Measurements from ENCODE around the gene RBL2. TPM values are rescaled to one million over a fixed set of nuclear protein-coding genes. Genes with fewer than 3 reads are reported as not detected.

Gene RBL2
- total and polyA plus RNA-seq, 9 of the 15 experiments (the other 6 are each of a cell fraction or from before 2014, with no cell fraction given), result 7.8 to 76.3 (median 28.5) TPM

- TF ChIP-seq, protein P1, sequence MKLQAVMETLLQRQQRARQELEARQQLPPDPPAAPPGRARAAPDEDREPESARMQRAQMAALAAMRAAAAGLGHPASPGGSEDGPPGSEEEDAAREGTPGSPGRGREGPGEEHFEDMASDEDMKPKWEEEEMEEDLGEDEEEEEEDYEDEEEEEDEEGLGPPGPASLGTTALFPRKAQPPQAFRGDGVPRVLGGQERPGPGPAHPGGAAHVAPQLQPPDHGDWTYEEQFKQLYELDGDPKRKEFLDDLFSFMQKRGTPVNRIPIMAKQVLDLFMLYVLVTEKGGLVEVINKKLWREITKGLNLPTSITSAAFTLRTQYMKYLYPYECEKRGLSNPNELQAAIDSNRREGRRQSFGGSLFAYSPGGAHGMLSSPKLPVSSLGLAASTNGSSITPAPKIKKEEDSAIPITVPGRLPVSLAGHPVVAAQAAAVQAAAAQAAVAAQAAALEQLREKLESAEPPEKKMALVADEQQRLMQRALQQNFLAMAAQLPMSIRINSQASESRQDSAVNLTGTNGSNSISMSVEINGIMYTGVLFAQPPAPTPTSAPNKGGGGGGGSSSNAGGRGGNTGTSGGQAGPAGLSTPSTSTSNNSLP (IDR thresholded peaks at IDR 0.05; ENCODE audit: borderline replicate concordance, low read depth, low read length), result 0 out of 2 replicates have a peak, but pooled peaks have one; percentile 49
- TF ChIP-seq ZEB2 (IDR thresholded peaks at IDR 0.05), result no peak
- no peak for TF ChIP-seq ZBTB49 (CRISPR knock-in tag; IDR thresholded peaks at IDR 0.05; ENCODE audit: borderline replicate concordance)
- TF ChIP-seq PCBP1 (IDR thresholded peaks at IDR 0.05; ENCODE audit: low read depth, low read length, poor library complexity, severe bottlenecking), result no peak
- TF ChIP-seq RB1 (IDR thresholded peaks at IDR 0.05; ENCODE audit: low read depth), result peak; percentile 46; the same call in 1 of the 2 replicates
- TF ChIP-seq, protein P2, sequence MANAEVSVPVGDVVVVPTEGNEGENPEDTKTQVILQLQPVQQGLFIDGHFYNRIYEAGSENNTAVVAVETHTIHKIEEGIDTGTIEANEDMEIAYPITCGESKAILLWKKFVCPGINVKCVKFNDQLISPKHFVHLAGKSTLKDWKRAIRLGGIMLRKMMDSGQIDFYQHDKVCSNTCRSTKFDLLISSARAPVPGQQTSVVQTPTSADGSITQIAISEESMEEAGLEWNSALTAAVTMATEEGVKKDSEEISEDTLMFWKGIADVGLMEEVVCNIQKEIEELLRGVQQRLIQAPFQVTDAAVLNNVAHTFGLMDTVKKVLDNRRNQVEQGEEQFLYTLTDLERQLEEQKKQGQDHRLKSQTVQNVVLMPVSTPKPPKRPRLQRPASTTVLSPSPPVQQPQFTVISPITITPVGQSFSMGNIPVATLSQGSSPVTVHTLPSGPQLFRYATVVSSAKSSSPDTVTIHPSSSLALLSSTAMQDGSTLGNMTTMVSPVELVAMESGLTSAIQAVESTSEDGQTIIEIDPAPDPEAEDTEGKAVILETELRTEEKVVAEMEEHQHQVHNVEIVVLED (CRISPR knock-in tag; IDR thresholded peaks at IDR 0.05), result peak; percentile 74
- TF ChIP-seq, protein P3, sequence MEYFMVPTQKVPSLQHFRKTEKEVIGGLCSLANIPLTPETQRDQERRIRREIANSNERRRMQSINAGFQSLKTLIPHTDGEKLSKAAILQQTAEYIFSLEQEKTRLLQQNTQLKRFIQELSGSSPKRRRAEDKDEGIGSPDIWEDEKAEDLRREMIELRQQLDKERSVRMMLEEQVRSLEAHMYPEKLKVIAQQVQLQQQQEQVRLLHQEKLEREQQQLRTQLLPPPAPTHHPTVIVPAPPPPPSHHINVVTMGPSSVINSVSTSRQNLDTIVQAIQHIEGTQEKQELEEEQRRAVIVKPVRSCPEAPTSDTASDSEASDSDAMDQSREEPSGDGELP (CRISPR knock-in tag; IDR thresholded peaks at IDR 0.05; ENCODE audit: borderline replicate concordance), result peak; percentile 78; the same call in 1 of the 2 replicates
- TF ChIP-seq ZNF77 (CRISPR knock-in tag; IDR thresholded peaks at IDR 0.05), result no peak
- no peak for TF ChIP-seq ZNF592 (IDR thresholded peaks at IDR 0.05)
- no peak for TF ChIP-seq BDP1 (IDR thresholded peaks at IDR 0.05; ENCODE audit: insufficient read depth, insufficient read length)
- peak; percentile 86 for TF ChIP-seq PHF8 (IDR thresholded peaks at IDR 0.05; ENCODE audit: borderline replicate concordance, low read length)
- TF ChIP-seq SREBF2 (CRISPR knock-in tag; IDR thresholded peaks at IDR 0.05), result no peak
- peak; percentile 81 for TF ChIP-seq SUPT5H (IDR thresholded peaks at IDR 0.05)
Measured at GRCh38 chr16:53503270-53503923, 69.1 kb downstream of the RBL2 start (continued).
